Thyroid gland (tissue), 4 donors: ENCODE measurements around the gene GTF2A2. TPM values are rescaled to one million over a fixed set of nuclear protein-coding genes. Genes with fewer than 3 reads are reported as not detected.

ENCODE experiments used
- DNase-seq, 2 donors: peaks; one replicate each; pipeline ENCODE4 v3.0.0-alpha.2; 2019
- H3K27ac ChIP-seq, 3 donors: fragments of 200-600 bp; sonication (generic); 1 replicate in 2 of 3; 2 replicates in 1 of 3; pipeline ENCODE4 v1.5.1; 2016 to 2019; ENCODE audit warnings: mild to moderate bottlenecking in 1 of 3, moderate library complexity in 1 of 3
- H3K27me3 ChIP-seq: fragments of 200-600 bp; sonication (generic); one replicate; pipeline ENCODE4 v1.5.1; 2019
- H3K36me3 ChIP-seq, 2 donors: fragments of 200-600 bp; sonication (generic); one replicate each; pipeline ENCODE4 v1.5.1; 2016 to 2019
- H3K4me1 ChIP-seq, 2 donors: fragments of 200-600 bp; sonication (generic); one replicate each; pipeline ENCODE4 v1.5.1; 2017 to 2019
- H3K4me3 ChIP-seq, 3 donors: fragments of 200-600 bp; sonication (generic); replicated peaks in 1 of 3; 1 replicate in 2 of 3; 2 replicates in 1 of 3; pipeline ENCODE4 v1.5.1; 2016; ENCODE audit warnings: mild to moderate bottlenecking in 1 of 3
- H3K9me3 ChIP-seq: fragments of 200-600 bp; sonication (generic); one replicate; pipeline ENCODE4 v1.5.1; 2017
- POLR2A ChIP-seq, 2 donors: fragments of 450-650 bp; IDR thresholded peaks; one replicate each; pipeline ENCODE4 v1.6.1; 2017; ENCODE audit warnings: antibody characterized with exemption in 2 of 2, mild to moderate bottlenecking in 2 of 2, moderate library complexity in 1 of 2
- WGBS, 2 donors: methylation state at CpG; one replicate each; pipeline ENCODE4 v1.1.5; 2017; 5-methylcytosine and 5-hydroxymethylcytosine counted together
- intact Hi-C: fragments of 100-400 bp; cut with DNase I; formaldehyde crosslinking; loops from one replicate; pipeline ENCODE4 v1.15.1; 2023
- total RNA-seq, 4 donors: library from RNA; depleted of rRNA; stranded (reverse); fragments of >200 nt; gene quantifications; one replicate each; pipeline ENCODE4 v1.2.3, GENCODE V29; 2016
- TF ChIP-seq, protein P1 (sequence below), 6 experiments: fragments of 200-600 bp in 3 of 6; fragments of 450-650 bp in 3 of 6; sonication (generic) in 3 of 6; IDR thresholded peaks; one replicate each; pipeline ENCODE4 v1.5.1; 2016 to 2019; ENCODE audit warnings: antibody characterized with exemption in 6 of 6, mild to moderate bottlenecking in 2 of 6, inconsistent platforms in 1 of 6, moderate library complexity in 1 of 6

GTF2A2 gene
- total RNA-seq, 4 donors from 2014 or later: 22.3 to 73.6 (median 37.9) TPM

DNA sequence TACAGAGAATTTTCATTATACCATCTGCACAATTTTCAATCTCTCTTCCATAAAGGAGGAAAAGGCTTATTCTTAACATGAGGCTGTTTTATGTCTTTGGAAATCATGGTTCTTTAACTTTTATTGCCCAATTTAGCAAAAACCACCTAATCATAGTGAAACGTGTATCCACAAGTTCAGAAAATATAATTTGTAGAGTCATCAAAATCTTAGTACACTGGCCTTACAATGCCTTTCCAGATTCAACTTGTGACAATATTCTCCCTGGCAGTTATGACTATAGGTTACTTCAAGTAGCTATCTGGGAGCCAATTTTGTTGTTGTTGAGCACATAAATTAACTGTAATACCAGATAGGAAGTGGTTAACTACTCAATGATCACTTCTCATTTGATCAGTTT is 20.9 kb upstream of the GTF2A2 start:
- intact Hi-C loops: no loop called here
- WGBS, 2 donors: 80 to 85% methylated on average over 1 of the region's 1 CpG

DNA sequence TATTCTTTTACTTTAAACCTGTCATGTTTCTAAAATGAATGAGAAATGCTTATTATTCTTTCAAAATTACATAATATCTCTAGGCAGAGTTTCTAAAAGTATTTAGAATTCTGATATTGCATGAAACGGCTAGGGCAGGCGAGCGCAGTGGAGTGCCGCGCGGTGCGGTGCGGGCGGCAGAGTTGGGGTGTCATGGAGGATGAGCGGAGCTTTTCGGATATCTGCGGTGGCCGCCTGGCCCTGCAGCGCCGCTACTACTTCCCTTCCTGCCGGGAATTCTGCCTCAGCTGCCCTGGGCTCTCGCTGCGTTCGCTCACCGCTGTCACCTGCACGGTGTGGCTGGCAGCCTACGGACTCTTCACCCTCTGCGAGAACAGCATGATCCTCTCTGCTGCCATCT is 19.2 kb upstream of the GTF2A2 start:
- intact Hi-C loops: no loop called here
- TF ChIP-seq POLR2A (IDR thresholded peaks at IDR 0.05): no peak
- TF ChIP-seq, protein P1, sequence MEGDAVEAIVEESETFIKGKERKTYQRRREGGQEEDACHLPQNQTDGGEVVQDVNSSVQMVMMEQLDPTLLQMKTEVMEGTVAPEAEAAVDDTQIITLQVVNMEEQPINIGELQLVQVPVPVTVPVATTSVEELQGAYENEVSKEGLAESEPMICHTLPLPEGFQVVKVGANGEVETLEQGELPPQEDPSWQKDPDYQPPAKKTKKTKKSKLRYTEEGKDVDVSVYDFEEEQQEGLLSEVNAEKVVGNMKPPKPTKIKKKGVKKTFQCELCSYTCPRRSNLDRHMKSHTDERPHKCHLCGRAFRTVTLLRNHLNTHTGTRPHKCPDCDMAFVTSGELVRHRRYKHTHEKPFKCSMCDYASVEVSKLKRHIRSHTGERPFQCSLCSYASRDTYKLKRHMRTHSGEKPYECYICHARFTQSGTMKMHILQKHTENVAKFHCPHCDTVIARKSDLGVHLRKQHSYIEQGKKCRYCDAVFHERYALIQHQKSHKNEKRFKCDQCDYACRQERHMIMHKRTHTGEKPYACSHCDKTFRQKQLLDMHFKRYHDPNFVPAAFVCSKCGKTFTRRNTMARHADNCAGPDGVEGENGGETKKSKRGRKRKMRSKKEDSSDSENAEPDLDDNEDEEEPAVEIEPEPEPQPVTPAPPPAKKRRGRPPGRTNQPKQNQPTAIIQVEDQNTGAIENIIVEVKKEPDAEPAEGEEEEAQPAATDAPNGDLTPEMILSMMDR (IDR thresholded peaks at IDR 0.05): no peak
- H3K4me1 ChIP-seq: no peaks in the 10 kb centered on the region
- no peaks in the 10 kb centered on the region for H3K27me3 ChIP-seq
- no peak for DNase-seq
- H3K4me3 ChIP-seq: no peak overlapping the region
- no peak overlapping the region for H3K27ac ChIP-seq
- peaks cover 66 to 76% of the 10 kb centered on the region in 2 donors for H3K36me3 ChIP-seq
- WGBS, 2 donors: 96 to 97% methylated on average over 23 of the region's 23 CpGs
- no peaks in the 10 kb centered on the region for H3K9me3 ChIP-seq

More for the DNA sequence above, 20.9 kb upstream of the GTF2A2 start:
- DNase-seq: no peak
- peaks cover 60 to 70% of the 10 kb centered on the region in 2 donors for H3K36me3 ChIP-seq
- H3K27me3 ChIP-seq: no peaks in the 10 kb centered on the region
- H3K4me3 ChIP-seq: no peak overlapping the region
- H3K9me3 ChIP-seq: no peaks in the 10 kb centered on the region
- H3K4me1 ChIP-seq: no peaks in the 10 kb centered on the region
- no peak overlapping the region for H3K27ac ChIP-seq
- TF ChIP-seq POLR2A (IDR thresholded peaks at IDR 0.05): no peak
- TF ChIP-seq, protein P1 (IDR thresholded peaks at IDR 0.05): no peak

- Histone ChIP-seq H3K27ac (no peak overlapping the region), H3K4me3 (no peak overlapping the region), H3K27me3 (no peaks in the 10 kb centered on the region), H3K9me3 (no peaks in the 10 kb centered on the region), H3K4me1 (no peaks in the 10 kb centered on the region), H3K36me3 (peaks cover 69 to 73% of the 10 kb centered on the region in 2 donors)
- intact Hi-C loops: no loop called here
- TF ChIP-seq, protein P1 (IDR thresholded peaks at IDR 0.05): no peak
- WGBS, 2 donors: 95 to 97% methylated on average over 3 of the region's 3 CpGs
- DNase-seq: no peak
These were observed 17.1 kb upstream of the GTF2A2 start for GRCh38 chr15:59674361-59674877.

DNA sequence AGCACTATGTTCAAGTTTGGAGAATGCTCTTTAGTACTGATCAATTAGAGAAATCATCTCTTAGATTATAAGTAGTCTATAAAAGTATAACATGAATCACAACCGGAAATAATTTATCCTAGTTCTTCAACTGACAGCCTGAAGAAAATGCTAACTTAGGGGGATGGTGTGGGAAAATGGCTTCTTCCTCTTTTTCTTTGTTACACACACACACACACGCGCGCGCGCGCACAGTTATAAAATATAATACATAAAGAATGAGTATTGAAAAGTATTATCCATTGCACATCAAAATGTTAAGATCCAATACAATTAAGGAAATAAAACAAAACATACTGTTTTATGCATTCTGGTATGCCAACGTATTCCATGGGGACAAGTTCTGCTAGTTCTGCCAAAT is 11.2 kb upstream of the GTF2A2 start:
- Histone ChIP-seq H3K27me3 (no peaks in the 10 kb centered on the region), H3K4me3 (no peak overlapping the region), H3K27ac (no peak overlapping the region), H3K36me3 (peaks cover 36 to 37% of the 10 kb centered on the region in 2 donors), H3K9me3 (no peaks in the 10 kb centered on the region), H3K4me1 (no peaks in the 10 kb centered on the region)
- WGBS, 2 donors: 84 to 93% methylated on average over 8 of the region's 8 CpGs
- TF ChIP-seq, protein P1 (IDR thresholded peaks at IDR 0.05): no peak
- no peak for TF ChIP-seq POLR2A (IDR thresholded peaks at IDR 0.05)
- DNase-seq: no peak
- intact Hi-C loops: no loop called here

GRCh38 chr15:59662260-59662659 is 4.9 kb upstream of the GTF2A2 start:
- Histone ChIP-seq H3K27me3 (no peaks in the 10 kb centered on the region), H3K4me3 (no peak overlapping the region), H3K27ac (no peak overlapping the region), H3K4me1 (peaks cover 0 to 3% of the 10 kb centered on the region in 2 donors), H3K9me3 (no peaks in the 10 kb centered on the region), H3K36me3 (peaks cover 7 to 17% of the 10 kb centered on the region in 2 donors)
- intact Hi-C loops: no loop called here
- 38 to 71% methylated on average over 1 of the region's 1 CpG for WGBS, 2 donors
- TF ChIP-seq, protein P1 (IDR thresholded peaks at IDR 0.05): no peak
- no peak for TF ChIP-seq POLR2A (IDR thresholded peaks at IDR 0.05)
- DNase-seq: no peak
